Activated CD4-positive, CD25-positive, alpha-beta regulatory T cell treated with anti-CD3 and anti-CD28 coated beads, Interleukin-2, amount 50 U/mL, for 72 hours (primary cell): ENCODE data around the gene PEAR1.

ENCODE experiments used
- DNase-seq: peaks from one replicate; pipeline ENCODE4 v3.0.0; 2021

Gene PEAR1

GRCh38 chr1:156884560-156885184 lies 8.8 kb upstream of the PEAR1 start:
- no peak for DNase-seq

- no peak for DNase-seq
These were observed 8.2 kb upstream of the PEAR1 start for GRCh38 chr1:156885314-156885713.

GRCh38 chr1:156885880-156886355 lies 7.6 kb upstream of the PEAR1 start:
- DNase-seq, result no peak

- no peak for DNase-seq
These were observed 6.8 kb upstream of the PEAR1 start for GRCh38 chr1:156886583-156887281.

- DNase-seq, result no peak
These were observed 6.2 kb upstream of the PEAR1 start for GRCh38 chr1:156887317-156887716.

- no peak for DNase-seq
These were observed 5.8 kb upstream of the PEAR1 start for GRCh38 chr1:156887734-156888133.

- peak; percentile 66 for DNase-seq
These were observed 3.5 kb upstream of the PEAR1 start for GRCh38 chr1:156889802-156890580.

GRCh38 chr1:156892190-156893047 lies 1.1 kb upstream of the PEAR1 start:
- DNase-seq, result peak; percentile 82

GRCh38 chr1:156894001-156894400 lies 483 bp downstream of the PEAR1 start:
- DNase-seq, result no peak

- DNase-seq, result no peak
These were observed 1.4 kb downstream of the PEAR1 start for GRCh38 chr1:156894711-156895454.

GRCh38 chr1:156895455-156895812 lies 1.9 kb downstream of the PEAR1 start:
- DNase-seq, result no peak

- no peak for DNase-seq
These were observed 2.4 kb downstream of the PEAR1 start for GRCh38 chr1:156895927-156896326.

GRCh38 chr1:156896490-156897033 lies 3.0 kb downstream of the PEAR1 start:
- DNase-seq, result no peak

GRCh38 chr1:156897078-156897825 lies 3.7 kb downstream of the PEAR1 start:
- no peak for DNase-seq

GRCh38 chr1:156898161-156898566 lies 4.6 kb downstream of the PEAR1 start:
- DNase-seq, result no peak

- DNase-seq, result no peak
These were observed 5.6 kb downstream of the PEAR1 start for GRCh38 chr1:156898971-156899664.

- DNase-seq, result no peak
These were observed 6.6 kb downstream of the PEAR1 start for GRCh38 chr1:156899956-156900718.

GRCh38 chr1:156900896-156901589 lies 7.5 kb downstream of the PEAR1 start:
- no peak for DNase-seq

GRCh38 chr1:156901590-156901900 lies 8.0 kb downstream of the PEAR1 start:
- no peak for DNase-seq
